KMS-11 (cell line): ENCODE results near the gene CAMTA1.

Experiments used
- H2AFZ ChIP-seq: fragments of 200-600 bp; sonication (generic); 2 replicates; pipeline ENCODE4 v1.6.1; 2016; ENCODE audit warnings: antibody characterized with exemption, mixed run types, low read depth
- H3K27ac ChIP-seq: fragments of 200-600 bp; sonication (generic); 2 replicates; pipeline ENCODE4 v1.6.1; 2016; ENCODE audit warnings: mild to moderate bottlenecking, mixed run types
- H3K27me3 ChIP-seq: fragments of 200-600 bp; sonication (generic); 2 replicates; pipeline ENCODE4 v1.6.1; 2017; ENCODE audit warnings: mild to moderate bottlenecking, low read depth, mixed run types, moderate library complexity; ENCODE audit not compliant: insufficient read depth
- H3K36me3 ChIP-seq: fragments of 200-600 bp; sonication (generic); 2 replicates; pipeline ENCODE4 v1.6.1; 2017; ENCODE audit warnings: mild to moderate bottlenecking, mixed run types; ENCODE audit not compliant: insufficient read depth
- H3K4me1 ChIP-seq: fragments of 200-600 bp; sonication (generic); 2 replicates; pipeline ENCODE4 v1.6.1; 2016; ENCODE audit warnings: mild to moderate bottlenecking, low read depth, mixed run types; ENCODE audit not compliant: poor library complexity, severe bottlenecking
- H3K4me2 ChIP-seq: fragments of 200-600 bp; sonication (generic); 2 replicates; pipeline ENCODE4 v1.7.0; 2016; ENCODE audit warnings: mild to moderate bottlenecking, mixed run types
- H3K4me3 ChIP-seq: fragments of 200-600 bp; sonication (generic); IDR thresholded peaks from 2 replicates; pipeline ENCODE4 v1.6.1; 2017; ENCODE audit warnings: low read depth, low read length, mixed read lengths; ENCODE audit not compliant: insufficient read depth
- H3K79me2 ChIP-seq: fragments of 200-600 bp; sonication (generic); 2 replicates; pipeline ENCODE4 v1.6.1; 2016; ENCODE audit warnings: low read depth, mixed run types; ENCODE audit not compliant: insufficient read depth
- H3K9ac ChIP-seq: fragments of 200-600 bp; sonication (generic); 2 replicates; pipeline ENCODE4 v1.6.1; 2016; ENCODE audit warnings: mild to moderate bottlenecking, mixed run types
- H4K20me1 ChIP-seq: fragments of 200-600 bp; sonication (generic); 2 replicates; pipeline ENCODE4 v1.6.1; 2016; ENCODE audit warnings: mild to moderate bottlenecking, mixed run types; ENCODE audit not compliant: insufficient read depth
- CTCF ChIP-seq: fragments of 200-600 bp; sonication (generic); conservative IDR thresholded peaks from 2 replicates; pipeline ENCODE4 v1.6.1; 2017; ENCODE audit warnings: low read depth, mild to moderate bottlenecking, antibody characterized with exemption, low read length, moderate library complexity, mixed read lengths

CAMTA1 gene

GRCh38 chr1:6756457-6756856 lies 28.8 kb upstream of the CAMTA1 start:
- Histone ChIP-seq H3K9ac (no peak overlapping the region), H2AFZ (no peak overlapping the region), H3K27me3 (no peaks in the 10 kb centered on the region), H3K4me2 (no peak overlapping the region), H3K4me1 (peaks cover 1% of the 10 kb centered on the region), H4K20me1 (no peaks in the 10 kb centered on the region), H3K79me2 (no peaks in the 10 kb centered on the region), H3K36me3 (no peaks in the 10 kb centered on the region), H3K4me3 (no peak overlapping the region), H3K27ac (no peak overlapping the region)
- TF ChIP-seq CTCF, result no peak

DNA sequence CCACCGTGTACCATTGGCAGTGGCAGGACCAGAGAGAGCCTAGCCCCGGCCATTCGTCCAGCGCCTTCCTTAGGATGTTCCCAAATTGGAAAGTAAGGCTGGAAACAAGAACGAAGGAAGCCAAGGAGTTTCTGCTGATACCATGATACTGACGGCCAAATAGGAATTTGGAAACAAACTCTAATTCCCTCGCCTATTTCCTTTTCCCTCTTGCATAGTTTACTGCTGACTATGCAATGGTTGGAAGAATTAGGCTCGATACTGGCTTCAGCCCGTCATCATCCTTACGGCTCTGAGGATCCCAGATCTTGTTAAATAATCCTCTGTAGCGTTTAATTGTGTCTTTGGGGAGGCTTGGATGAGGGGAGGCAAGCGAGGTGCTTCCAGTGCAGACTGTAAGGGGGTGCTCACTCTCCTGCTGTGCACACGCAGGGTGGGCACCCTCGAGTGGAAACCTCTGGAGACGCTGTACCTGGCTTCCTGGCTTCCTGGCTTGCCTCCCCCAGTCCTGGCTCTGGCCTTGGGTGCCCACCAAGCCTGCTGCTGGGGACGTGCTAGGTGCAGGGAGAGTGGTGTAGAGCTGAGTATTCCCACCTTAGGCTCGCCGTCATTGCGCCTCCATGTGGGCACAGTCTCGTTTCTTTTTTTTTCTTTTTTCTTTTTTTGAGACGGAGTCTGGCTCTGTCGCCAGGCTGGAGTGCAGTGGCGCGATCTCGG lies 27.4 kb upstream of the CAMTA1 start:
- Histone ChIP-seq H3K27ac (no peak overlapping the region), H2AFZ (no peak overlapping the region), H4K20me1 (no peaks in the 10 kb centered on the region), H3K9ac (no peak overlapping the region), H3K4me3 (no peak overlapping the region), H3K4me1 (peaks cover 11% of the 10 kb centered on the region), H3K27me3 (no peaks in the 10 kb centered on the region; the same call in 1 of the 2 replicates), H3K36me3 (no peaks in the 10 kb centered on the region), H3K4me2 (no peak overlapping the region), H3K79me2 (no peaks in the 10 kb centered on the region)
- no peak for TF ChIP-seq CTCF

DNA sequence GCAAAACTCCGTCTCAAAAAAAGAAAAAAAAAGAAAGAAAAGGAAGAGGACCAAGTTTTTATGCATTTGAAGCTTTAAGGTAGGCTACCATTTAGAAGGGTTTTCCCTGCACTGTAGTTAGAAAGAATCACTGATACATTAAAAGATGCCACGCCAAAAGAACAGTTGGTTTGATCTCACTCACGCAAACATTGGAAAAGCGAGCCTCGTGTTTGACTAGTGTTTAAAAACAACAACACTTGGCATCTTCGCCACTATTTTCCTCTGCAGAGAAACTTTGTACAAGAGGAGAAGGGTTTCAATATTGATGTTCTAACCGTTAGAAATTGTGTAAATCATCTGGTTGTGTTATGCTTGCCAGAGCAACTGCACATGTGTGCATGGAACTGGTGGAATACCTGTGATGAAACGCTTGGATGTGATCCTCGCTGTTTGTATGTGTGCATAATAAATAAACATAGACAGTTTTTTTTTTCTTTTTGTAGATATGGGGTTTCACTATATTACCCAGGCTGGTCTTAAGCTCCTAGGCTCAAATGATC lies 24.0 kb upstream of the CAMTA1 start:
- Histone ChIP-seq H3K4me2 (no peak overlapping the region), H3K36me3 (no peaks in the 10 kb centered on the region), H3K27ac (no peak overlapping the region), H3K4me3 (no peak overlapping the region), H3K27me3 (no peaks in the 10 kb centered on the region; the same call in 1 of the 2 replicates), H3K79me2 (no peaks in the 10 kb centered on the region), H3K4me1 (peaks cover 11% of the 10 kb centered on the region), H2AFZ (no peak overlapping the region), H4K20me1 (no peaks in the 10 kb centered on the region), H3K9ac (no peak overlapping the region)
- no peak for TF ChIP-seq CTCF

DNA sequence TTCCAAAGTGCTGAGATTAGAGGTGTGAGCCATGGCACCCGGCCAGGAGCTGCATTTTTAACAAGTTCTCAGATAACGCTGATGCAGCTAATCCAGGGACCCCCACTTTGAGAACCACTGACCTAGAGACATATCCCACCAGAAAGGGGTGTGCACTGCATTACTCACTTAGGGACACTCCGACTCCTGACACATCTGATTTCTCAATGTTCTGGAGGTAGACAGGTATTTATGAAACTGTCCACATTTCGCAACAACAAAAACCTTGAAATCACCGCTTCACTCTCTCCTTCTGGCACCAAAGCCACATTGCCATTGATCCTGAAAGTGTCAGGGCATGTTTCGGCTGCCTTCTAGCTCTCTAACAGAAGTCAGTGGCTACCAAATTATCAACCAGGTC lies 23.2 kb upstream of the CAMTA1 start:
- no peak overlapping the region; the same call in 1 of the 2 replicates for H3K4me2 ChIP-seq
- H4K20me1 ChIP-seq, result no peaks in the 10 kb centered on the region
- no peaks in the 10 kb centered on the region for H3K36me3 ChIP-seq
- no peak overlapping the region for H3K9ac ChIP-seq
- H3K79me2 ChIP-seq, result no peaks in the 10 kb centered on the region
- H3K27ac ChIP-seq, result no peak overlapping the region
- no peak overlapping the region for H3K4me3 ChIP-seq
- no peaks in the 10 kb centered on the region; the same call in 1 of the 2 replicates for H3K27me3 ChIP-seq
- TF ChIP-seq CTCF, result no peak
- H3K4me1 ChIP-seq, result peaks cover 11% of the 10 kb centered on the region
- H2AFZ ChIP-seq, result no peak overlapping the region
